A549 (cell line): ENCODE measurements around the gene MAVS.

Source experiments
- MAX ChIP-seq: IDR thresholded peaks from 2 replicates; pipeline ENCODE4 v1.6.1; 2012
- POLR2A ChIP-seq: IDR thresholded peaks from 2 replicates; pipeline ENCODE4 v1.6.1; 2012; ENCODE audit warnings: mild to moderate bottlenecking, low read length
- POLR2AphosphoS2 ChIP-seq: conservative IDR thresholded peaks from 2 replicates; pipeline ENCODE4 v1.6.1; 2012; ENCODE audit warnings: low read length, improper control_type of control experiment, inconsistent platforms
- RAD21 ChIP-seq, 2 experiments: fragments of >200 bp in 1 of 2; sonication (Bioruptor Twin) in 1 of 2; formaldehyde crosslinking in 1 of 2; IDR thresholded peaks in 1 of 2; conservative IDR thresholded peaks in 1 of 2; 2 replicates in 1 of 2; 3 replicates in 1 of 2; pipeline ENCODE4 v1.6.1; 2012 to 2018; ENCODE audit warnings: inconsistent platforms in 1 of 2
- RNF2 ChIP-seq: fragments of 200-600 bp; sonication (generic); IDR thresholded peaks from 2 replicates; pipeline ENCODE4 v1.6.1; 2016; ENCODE audit warnings: low read depth, mild to moderate bottlenecking, antibody characterized with exemption, moderate library complexity, borderline replicate concordance
- SMC3 ChIP-seq: fragments of >200 bp; sonication (Bioruptor Twin); formaldehyde crosslinking; IDR thresholded peaks from 3 replicates; pipeline ENCODE4 v1.6.1; 2018; ENCODE audit warnings: inconsistent platforms
- SREBF2 ChIP-seq: fragments of 450-650 bp; IDR thresholded peaks from 2 replicates; pipeline ENCODE4 v1.6.1; 2014; ENCODE audit warnings: mild to moderate bottlenecking, moderate library complexity
- TF ChIP-seq, protein P1 (sequence below): fragments of >200 bp; sonication (Bioruptor Twin); formaldehyde crosslinking; IDR thresholded peaks from 3 replicates; pipeline ENCODE4 v1.5.1; 2016

DNA sequence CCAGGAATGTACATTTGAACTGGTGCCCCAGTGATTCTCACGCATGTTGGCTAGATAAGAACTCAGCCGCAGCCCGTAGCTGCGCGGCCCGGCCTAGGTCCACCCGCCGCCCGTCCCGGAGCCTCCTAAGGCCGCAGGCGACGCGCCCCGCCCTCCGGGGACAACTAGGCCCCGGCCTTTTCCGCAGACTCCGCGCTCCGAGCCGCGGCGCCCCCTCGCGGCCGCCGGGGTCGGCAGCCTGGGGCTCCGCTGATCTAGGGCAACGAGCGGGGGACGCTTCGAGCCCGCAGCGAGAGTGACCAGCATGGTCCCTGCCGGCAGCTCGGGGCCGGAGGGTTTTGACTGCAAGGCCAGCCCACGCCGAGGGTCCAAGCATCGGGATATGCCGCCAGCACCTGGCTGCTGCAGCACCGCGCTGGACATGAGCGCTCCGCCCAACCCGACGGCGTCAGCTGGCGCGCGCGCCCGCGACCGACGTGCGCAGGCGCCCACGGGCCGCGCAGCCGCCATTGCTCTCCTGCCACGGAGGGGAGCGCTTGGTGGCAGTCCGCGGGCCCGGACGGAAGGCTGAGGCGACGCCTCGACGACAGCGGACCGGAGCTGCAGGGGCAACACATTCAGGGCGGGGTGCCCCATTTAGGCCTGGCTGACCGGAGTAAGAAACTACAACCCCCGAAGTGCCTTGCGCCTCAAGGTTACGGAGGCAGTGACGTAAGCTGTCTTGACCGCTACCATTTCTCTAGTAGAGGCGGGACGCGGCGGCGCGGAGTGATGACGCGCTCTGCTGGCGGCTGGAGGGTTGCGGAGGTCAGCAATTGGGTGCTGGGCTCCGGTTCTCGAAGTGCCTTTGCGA lies 26.4 kb upstream of the MAVS start, which contains the start of gene AP5S1:
- TF ChIP-seq POLR2A, result peak; percentile 88
- peak; percentile 75 to 98 for TF ChIP-seq RAD21 (conservative IDR thresholded peaks at IDR 0.05 in 1 of 2, IDR thresholded peaks at IDR 0.05 in 1 of 2)
- TF ChIP-seq, protein P1, sequence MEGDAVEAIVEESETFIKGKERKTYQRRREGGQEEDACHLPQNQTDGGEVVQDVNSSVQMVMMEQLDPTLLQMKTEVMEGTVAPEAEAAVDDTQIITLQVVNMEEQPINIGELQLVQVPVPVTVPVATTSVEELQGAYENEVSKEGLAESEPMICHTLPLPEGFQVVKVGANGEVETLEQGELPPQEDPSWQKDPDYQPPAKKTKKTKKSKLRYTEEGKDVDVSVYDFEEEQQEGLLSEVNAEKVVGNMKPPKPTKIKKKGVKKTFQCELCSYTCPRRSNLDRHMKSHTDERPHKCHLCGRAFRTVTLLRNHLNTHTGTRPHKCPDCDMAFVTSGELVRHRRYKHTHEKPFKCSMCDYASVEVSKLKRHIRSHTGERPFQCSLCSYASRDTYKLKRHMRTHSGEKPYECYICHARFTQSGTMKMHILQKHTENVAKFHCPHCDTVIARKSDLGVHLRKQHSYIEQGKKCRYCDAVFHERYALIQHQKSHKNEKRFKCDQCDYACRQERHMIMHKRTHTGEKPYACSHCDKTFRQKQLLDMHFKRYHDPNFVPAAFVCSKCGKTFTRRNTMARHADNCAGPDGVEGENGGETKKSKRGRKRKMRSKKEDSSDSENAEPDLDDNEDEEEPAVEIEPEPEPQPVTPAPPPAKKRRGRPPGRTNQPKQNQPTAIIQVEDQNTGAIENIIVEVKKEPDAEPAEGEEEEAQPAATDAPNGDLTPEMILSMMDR, result peak; percentile 100
- peak; percentile 100 for TF ChIP-seq SMC3
- peak; percentile 87 for TF ChIP-seq MAX
- no peak for TF ChIP-seq RNF2
- no peak for TF ChIP-seq POLR2AphosphoS2
- TF ChIP-seq SREBF2, result no peak
